Esophagus muscularis mucosa (tissue), 4 donors: ENCODE results near the gene NSD1. TPM values are rescaled to one million over a fixed set of nuclear protein-coding genes. Genes with fewer than 3 reads are reported as not detected.

Source experiments
- DNase-seq: peaks from one replicate; pipeline ENCODE4 v3.0.0-alpha.2; 2017; ENCODE audit errors: extremely low spot score
- H3K27ac ChIP-seq, 4 donors: fragments of 200-600 bp; sonication (generic); replicated peaks in 1 of 4; 1 replicate in 3 of 4; 2 replicates in 1 of 4; pipeline ENCODE4 v1.5.1; 2016 to 2019; ENCODE audit warnings: mild to moderate bottlenecking in 1 of 4
- H3K27me3 ChIP-seq, 4 donors: fragments of 200-600 bp; sonication (generic); one replicate each; pipeline versions ENCODE4 v1.5.1 to v1.6.0; 2016 to 2019
- H3K36me3 ChIP-seq, 4 donors: fragments of 200-600 bp; sonication (generic); one replicate each; pipeline ENCODE4 v1.5.1; 2016 to 2019
- H3K4me1 ChIP-seq, 4 donors: fragments of 200-600 bp; sonication (generic); one replicate each; pipeline ENCODE4 v1.5.1; 2016 to 2019
- H3K4me3 ChIP-seq, 4 donors: fragments of 200-600 bp; sonication (generic); 1 replicate in 2 of 4; 2 replicates in 2 of 4; pipeline ENCODE4 v1.5.1; 2016 to 2019; ENCODE audit warnings: mild to moderate bottlenecking in 4 of 4, moderate library complexity in 1 of 4
- H3K9me3 ChIP-seq, 4 donors: fragments of 200-600 bp; sonication (generic); 1 replicate in 3 of 4; 2 replicates in 1 of 4; pipeline ENCODE4 v1.5.1; 2016 to 2019
- CTCF ChIP-seq, 3 experiments: fragments of 200-600 bp in 2 of 3; fragments of 450-650 bp in 1 of 3; sonication (generic) in 2 of 3; IDR thresholded peaks; one replicate each; pipeline ENCODE4 v1.5.1; 2017 to 2019; ENCODE audit warnings: antibody characterized with exemption in 3 of 3, mild to moderate bottlenecking in 2 of 3, moderate library complexity in 1 of 3
- EP300 ChIP-seq: sonication (generic); formaldehyde crosslinking; IDR thresholded peaks from one replicate; pipeline ENCODE4 v1.6.1; 2017; ENCODE audit warnings: antibody characterized with exemption
- POLR2A ChIP-seq: fragments of 450-650 bp; IDR thresholded peaks from one replicate; pipeline ENCODE4 v1.6.1; 2017; ENCODE audit warnings: antibody characterized with exemption, moderate library complexity, mild to moderate bottlenecking, low read depth
- POLR2AphosphoS5 ChIP-seq, 2 donors: sonication (generic); formaldehyde crosslinking; IDR thresholded peaks; one replicate each; pipeline ENCODE4 v1.6.1; 2017; ENCODE audit warnings: antibody characterized with exemption in 2 of 2
- WGBS: methylation state at CpG from one replicate; pipeline ENCODE4 v1.1.5; 2018; 5-methylcytosine and 5-hydroxymethylcytosine counted together
- intact Hi-C: fragments of 100-400 bp; cut with DNase I; formaldehyde crosslinking; loops from one replicate; pipeline ENCODE4 v1.15.1; 2023
- total RNA-seq, 4 donors: library from RNA; depleted of rRNA; stranded (reverse); fragments of >200 nt; gene quantifications; one replicate each; pipeline versions ENCODE4 v1.1.0 to v1.2.1, GENCODE V29; 2016

The NSD1 gene
- total RNA-seq, 4 donors from 2014 or later: 35.1 to 47.9 (median 43.7) TPM

- TF ChIP-seq POLR2A: no peak
- no peak for TF ChIP-seq POLR2AphosphoS5 (IDR thresholded peaks at IDR 0.05)
- TF ChIP-seq CTCF (IDR thresholded peaks at IDR 0.05): no peak
- no peak for TF ChIP-seq EP300
- 90% methylated on average over 2 of the region's 2 CpGs for WGBS
- intact Hi-C loops: no loop called here
- Histone ChIP-seq H3K36me3 (peaks cover 16 to 65% (median 42%) of the 10 kb centered on the region in 4 donors), H3K27me3 (no peaks in the 10 kb centered on the region), H3K9me3 (no peaks in the 10 kb centered on the region), H3K27ac (no peak overlapping the region), H3K4me1 (peaks cover 45 to 80% (median 75%) of the 10 kb centered on the region in 4 donors), H3K4me3 (no peak overlapping the region)
- DNase-seq: no peak
These were observed 6.7 kb downstream of the NSD1 start for GRCh38 chr5:177140312-177140711.

GRCh38 chr5:177141496-177141895 lies 7.9 kb downstream of the NSD1 start:
- no peak overlapping the region for H3K4me3 ChIP-seq
- TF ChIP-seq CTCF (IDR thresholded peaks at IDR 0.05): no peak
- no peak for TF ChIP-seq EP300
- no peak for TF ChIP-seq POLR2A
- TF ChIP-seq POLR2AphosphoS5 (IDR thresholded peaks at IDR 0.05): no peak
- no peak overlapping the region for H3K27ac ChIP-seq
- 79% methylated on average over 3 of the region's 3 CpGs for WGBS
- no peak for DNase-seq
- no peaks in the 10 kb centered on the region for H3K27me3 ChIP-seq
- intact Hi-C loops: no loop called here
- H3K36me3 ChIP-seq: peaks cover 8 to 61% (median 38%) of the 10 kb centered on the region in 4 donors
- peaks cover 33 to 68% (median 65%) of the 10 kb centered on the region in 4 donors for H3K4me1 ChIP-seq
- no peaks in the 10 kb centered on the region for H3K9me3 ChIP-seq

- DNase-seq: no peak
- TF ChIP-seq POLR2AphosphoS5 (IDR thresholded peaks at IDR 0.05) (no peak), POLR2A (no peak), CTCF (IDR thresholded peaks at IDR 0.05) (no peak), EP300 (no peak)
- intact Hi-C loops: no loop called here
- Histone ChIP-seq H3K27ac (no peak overlapping the region), H3K36me3 (peaks cover 8 to 61% (median 41%) of the 10 kb centered on the region in 4 donors), H3K9me3 (no peaks in the 10 kb centered on the region), H3K4me3 (no peak overlapping the region), H3K4me1 (peaks cover 28 to 68% (median 63%) of the 10 kb centered on the region in 4 donors), H3K27me3 (no peaks in the 10 kb centered on the region)
- 77% methylated on average over 2 of the region's 2 CpGs for WGBS
These were observed 8.6 kb downstream of the NSD1 start for GRCh38 chr5:177142098-177142611.

- WGBS: 96% methylated on average over 1 of the region's 1 CpG
- DNase-seq: no peak
- peaks cover 22 to 67% (median 61%) of the 10 kb centered on the region in 4 donors for H3K4me1 ChIP-seq
- TF ChIP-seq EP300 (no peak), POLR2A (no peak), POLR2AphosphoS5 (IDR thresholded peaks at IDR 0.05) (no peak), CTCF (IDR thresholded peaks at IDR 0.05) (no peak)
- no peaks in the 10 kb centered on the region for H3K9me3 ChIP-seq
- H3K27me3 ChIP-seq: no peaks in the 10 kb centered on the region
- H3K4me3 ChIP-seq: no peak overlapping the region
- intact Hi-C loops: no loop called here
- peaks cover 8 to 64% (median 42%) of the 10 kb centered on the region in 4 donors for H3K36me3 ChIP-seq
- H3K27ac ChIP-seq: no peak overlapping the region
These were observed 9.2 kb downstream of the NSD1 start for GRCh38 chr5:177142778-177143177.
